HEK293 (cell line): ENCODE results near the gene PIP4K2C.

Experiments used
- CTCF ChIA-PET: fragments of 350-600 bp; formaldehyde crosslinking; extraction: SDS; loops from one replicate; lab custom pipeline; 2021; ENCODE audit warnings: antibody characterized with exemption; lab: Yijun Ruan, JAX
- POLR2A ChIA-PET: fragments of 300-600 bp; formaldehyde crosslinking; extraction: SDS; loops from one replicate; lab custom pipeline; 2020; ENCODE audit warnings: antibody characterized with exemption, inconsistent platforms; lab: Yijun Ruan, JAX
- H3K27ac ChIP-seq: fragments of 200-500 bp; sonication (Bioruptor generic); 2 replicates; pipeline ENCODE4 v1.5.1; 2014; ENCODE audit warnings: low read depth, low read length, control low read depth, inconsistent platforms; ENCODE audit errors: extremely low read depth
- H3K36me3 ChIP-seq, 2 experiments: fragments of 200-500 bp in 1 of 2; sonication (Bioruptor generic) in 1 of 2; 1 replicate in 1 of 2; 2 replicates in 1 of 2; pipeline ENCODE4 v1.5.1; 2014 to 2017; ENCODE audit warnings: inconsistent platforms in 2 of 2, low read length in 2 of 2; ENCODE audit not compliant: control insufficient read depth in 2 of 2, insufficient read depth in 1 of 2
- H3K4me1 ChIP-seq: fragments of 200-500 bp; sonication (Bioruptor generic); 2 replicates; pipeline ENCODE4 v1.5.1; 2014; ENCODE audit warnings: mild to moderate bottlenecking, low read length, inconsistent platforms; ENCODE audit not compliant: control insufficient read depth, insufficient read depth
- H3K4me3 ChIP-seq: 2 replicates; pipeline ENCODE4 v1.5.1; 2011; ENCODE audit warnings: low read depth, mild to moderate bottlenecking, control low read depth, low read length, moderate library complexity
- H3K9me3 ChIP-seq: fragments of 200-500 bp; sonication (Bioruptor generic); 2 replicates; pipeline ENCODE4 v1.5.1; 2014; ENCODE audit warnings: low read depth, low read length, inconsistent platforms; ENCODE audit not compliant: control insufficient read depth, insufficient read depth
- GLIS2 ChIP-seq: fragments of 450-650 bp; formaldehyde crosslinking; IDR thresholded peaks from 2 replicates; pipeline ENCODE4 v1.5.1; 2016; ENCODE audit warnings: missing biosample characterization, missing genetic modification characterization
- HOXA7 ChIP-seq: sonication (generic); formaldehyde crosslinking; IDR thresholded peaks from 2 replicates; pipeline ENCODE4 v1.8.1; 2022; ENCODE audit warnings: missing genetic modification reagents, borderline replicate concordance
- SALL2 ChIP-seq: fragments of 450-650 bp; formaldehyde crosslinking; IDR thresholded peaks from 2 replicates; pipeline ENCODE4 v1.5.0; 2017; ENCODE audit warnings: missing biosample characterization, mild to moderate bottlenecking, missing genetic modification characterization, borderline replicate concordance
- SP3 ChIP-seq: fragments of 450-650 bp; formaldehyde crosslinking; IDR thresholded peaks from 2 replicates; pipeline ENCODE4 v1.5.1; 2016; ENCODE audit warnings: missing biosample characterization, missing genetic modification characterization
- YY1 ChIP-seq: fragments of 450-650 bp; formaldehyde crosslinking; IDR thresholded peaks from 2 replicates; pipeline ENCODE4 v1.5.1; 2018; ENCODE audit warnings: missing biosample characterization, missing genetic modification characterization
- ZBTB17 ChIP-seq: fragments of 450-650 bp; formaldehyde crosslinking; IDR thresholded peaks from 2 replicates; pipeline ENCODE4 v1.5.1; 2016; ENCODE audit warnings: missing biosample characterization, missing genetic modification characterization
- ZBTB7A ChIP-seq: fragments of 450-650 bp; formaldehyde crosslinking; IDR thresholded peaks from 2 replicates; pipeline ENCODE4 v1.5.1; 2016; ENCODE audit warnings: low read depth, missing biosample characterization, missing genetic modification characterization
- ZNF133 ChIP-seq: fragments of 450-650 bp; formaldehyde crosslinking; IDR thresholded peaks from 2 replicates; pipeline ENCODE4 v1.5.1; 2016; ENCODE audit warnings: missing biosample characterization, missing genetic modification characterization
- ZNF2 ChIP-seq: fragments of 450-650 bp; formaldehyde crosslinking; IDR thresholded peaks from 2 replicates; pipeline ENCODE4 v1.5.1; 2016; ENCODE audit warnings: missing biosample characterization, missing genetic modification characterization
- ZNF23 ChIP-seq: fragments of 450-650 bp; formaldehyde crosslinking; IDR thresholded peaks from 2 replicates; pipeline ENCODE4 v1.5.1; 2016; ENCODE audit warnings: missing biosample characterization, missing genetic modification characterization, borderline replicate concordance
- ZNF248 ChIP-seq: fragments of 450-650 bp; formaldehyde crosslinking; IDR thresholded peaks from 2 replicates; pipeline ENCODE4 v1.5.1; 2017; ENCODE audit warnings: missing biosample characterization, missing genetic modification characterization
- ZNF335 ChIP-seq: fragments of 450-650 bp; formaldehyde crosslinking; conservative IDR thresholded peaks from 2 replicates; pipeline ENCODE4 v1.5.1; 2016; ENCODE audit warnings: missing biosample characterization, missing genetic modification characterization
- ZNF366 ChIP-seq: fragments of 450-650 bp; formaldehyde crosslinking; conservative IDR thresholded peaks from 2 replicates; pipeline ENCODE4 v1.5.1; 2016; ENCODE audit warnings: missing biosample characterization, missing genetic modification characterization
- ZNF398 ChIP-seq: fragments of 450-650 bp; formaldehyde crosslinking; IDR thresholded peaks from 2 replicates; pipeline ENCODE4 v1.5.1; 2017; ENCODE audit warnings: missing biosample characterization, missing genetic modification characterization
- ZNF433 ChIP-seq: fragments of 450-650 bp; formaldehyde crosslinking; IDR thresholded peaks from 2 replicates; pipeline ENCODE4 v1.5.1; 2016; ENCODE audit warnings: missing biosample characterization, missing genetic modification characterization, low read depth
- ZNF629 ChIP-seq: fragments of 450-650 bp; formaldehyde crosslinking; IDR thresholded peaks from 2 replicates; pipeline ENCODE4 v1.5.1; 2017; ENCODE audit warnings: missing biosample characterization, missing genetic modification characterization
- ZNF701 ChIP-seq: fragments of 450-650 bp; formaldehyde crosslinking; IDR thresholded peaks from 2 replicates; pipeline ENCODE4 v1.5.1; 2016; ENCODE audit warnings: missing biosample characterization, missing genetic modification characterization
- ZNF785 ChIP-seq: fragments of 450-650 bp; formaldehyde crosslinking; IDR thresholded peaks from 2 replicates; pipeline ENCODE4 v1.5.1; 2016; ENCODE audit warnings: missing biosample characterization, missing genetic modification characterization
- ZNF843 ChIP-seq: fragments of 450-650 bp; formaldehyde crosslinking; IDR thresholded peaks from 2 replicates; pipeline ENCODE4 v1.5.1; 2016; ENCODE audit warnings: missing biosample characterization, missing genetic modification characterization
- ZSCAN30 ChIP-seq: fragments of 450-650 bp; IDR thresholded peaks from 2 replicates; pipeline ENCODE4 v1.5.1; 2018; ENCODE audit warnings: missing biosample characterization, mild to moderate bottlenecking, missing genetic modification characterization, moderate library complexity
- ZXDB ChIP-seq: fragments of 450-650 bp; formaldehyde crosslinking; IDR thresholded peaks from 2 replicates; pipeline ENCODE4 v1.5.1; 2016; ENCODE audit warnings: missing biosample characterization, missing genetic modification characterization
- TF ChIP-seq, protein P1 (sequence below): fragments of 450-650 bp; formaldehyde crosslinking; IDR thresholded peaks from 2 replicates; pipeline ENCODE4 v1.5.1; 2016; ENCODE audit warnings: missing biosample characterization, missing genetic modification characterization
- TF ChIP-seq, protein P2 (sequence below): IDR thresholded peaks from 2 replicates; pipeline ENCODE4 v1.6.1; 2011; ENCODE audit warnings: mild to moderate bottlenecking, low read depth, low read length, borderline replicate concordance

PIP4K2C gene

GRCh38 chr12:57603815-57604453 lies 12.9 kb downstream of the PIP4K2C start (continued):
- TF ChIP-seq ZBTB17 (tag by site-specific recombination) (peak; percentile 66), ZSCAN30 (no peak), ZNF335 (tag by site-specific recombination) (peak; percentile 22; the same call in 1 of the 2 replicates), ZNF2 (tag by site-specific recombination) (0 out of 2 replicates have a peak, but pooled peaks have one; percentile 27), SP3 (tag by site-specific recombination) (peak; percentile 17), ZNF398 (tag by site-specific recombination) (peak; percentile 54; the same call in 1 of the 2 replicates)
- TF ChIP-seq, protein P1, sequence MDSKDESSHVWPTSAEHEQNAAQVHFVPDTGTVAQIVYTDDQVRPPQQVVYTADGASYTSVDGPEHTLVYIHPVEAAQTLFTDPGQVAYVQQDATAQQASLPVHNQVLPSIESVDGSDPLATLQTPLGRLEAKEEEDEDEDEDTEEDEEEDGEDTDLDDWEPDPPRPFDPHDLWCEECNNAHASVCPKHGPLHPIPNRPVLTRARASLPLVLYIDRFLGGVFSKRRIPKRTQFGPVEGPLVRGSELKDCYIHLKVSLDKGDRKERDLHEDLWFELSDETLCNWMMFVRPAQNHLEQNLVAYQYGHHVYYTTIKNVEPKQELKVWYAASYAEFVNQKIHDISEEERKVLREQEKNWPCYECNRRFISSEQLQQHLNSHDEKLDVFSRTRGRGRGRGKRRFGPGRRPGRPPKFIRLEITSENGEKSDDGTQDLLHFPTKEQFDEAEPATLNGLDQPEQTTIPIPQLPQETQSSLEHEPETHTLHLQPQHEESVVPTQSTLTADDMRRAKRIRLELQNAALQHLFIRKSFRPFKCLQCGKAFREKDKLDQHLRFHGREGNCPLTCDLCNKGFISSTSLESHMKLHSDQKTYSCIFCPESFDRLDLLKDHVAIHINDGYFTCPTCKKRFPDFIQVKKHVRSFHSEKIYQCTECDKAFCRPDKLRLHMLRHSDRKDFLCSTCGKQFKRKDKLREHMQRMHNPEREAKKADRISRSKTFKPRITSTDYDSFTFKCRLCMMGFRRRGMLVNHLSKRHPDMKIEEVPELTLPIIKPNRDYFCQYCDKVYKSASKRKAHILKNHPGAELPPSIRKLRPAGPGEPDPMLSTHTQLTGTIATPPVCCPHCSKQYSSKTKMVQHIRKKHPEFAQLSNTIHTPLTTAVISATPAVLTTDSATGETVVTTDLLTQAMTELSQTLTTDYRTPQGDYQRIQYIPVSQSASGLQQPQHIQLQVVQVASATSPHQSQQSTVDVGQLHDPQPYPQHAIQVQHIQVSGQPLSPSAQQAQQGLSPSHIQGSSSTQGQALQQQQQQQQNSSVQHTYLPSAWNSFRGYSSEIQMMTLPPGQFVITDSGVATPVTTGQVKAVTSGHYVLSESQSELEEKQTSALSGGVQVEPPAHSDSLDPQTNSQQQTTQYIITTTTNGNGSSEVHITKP, result peak; percentile 64

- H3K27ac ChIP-seq, result peak within 1 kb of the TSS; percentile 62
- CTCF ChIA-PET, result interaction anchor here (1.0 to 2.1 kb wide), 2 partner anchors 18 to 21 kb away, joined by 4 to 7 read pairs; no protein-coding TSS in a partner anchor
- peaks cover 8% of the 10 kb centered on the region; the same call in 1 of the 2 replicates for H3K4me1 ChIP-seq
- POLR2A ChIA-PET, result interaction anchor here (1.0 to 2.0 kb wide), 4 partner anchors 11 to 61 kb away, joined by 3 to 7 read pairs (median 3); partner anchors contain the start of gene DCTN2
- H3K36me3 ChIP-seq, result peaks cover 0 to 55% of the 10 kb centered on the region in 2 experiments
- no peaks in the 10 kb centered on the region for H3K9me3 ChIP-seq
- H3K4me3 ChIP-seq, result peak within 1 kb of the TSS; percentile 52
- peak; percentile 57 for TF ChIP-seq ZXDB (tag by site-specific recombination)
- TF ChIP-seq ZNF433 (tag by site-specific recombination), result no peak
- no peak for TF ChIP-seq ZSCAN30
- TF ChIP-seq, protein P1, result peak; percentile 79
- TF ChIP-seq, protein P2, sequence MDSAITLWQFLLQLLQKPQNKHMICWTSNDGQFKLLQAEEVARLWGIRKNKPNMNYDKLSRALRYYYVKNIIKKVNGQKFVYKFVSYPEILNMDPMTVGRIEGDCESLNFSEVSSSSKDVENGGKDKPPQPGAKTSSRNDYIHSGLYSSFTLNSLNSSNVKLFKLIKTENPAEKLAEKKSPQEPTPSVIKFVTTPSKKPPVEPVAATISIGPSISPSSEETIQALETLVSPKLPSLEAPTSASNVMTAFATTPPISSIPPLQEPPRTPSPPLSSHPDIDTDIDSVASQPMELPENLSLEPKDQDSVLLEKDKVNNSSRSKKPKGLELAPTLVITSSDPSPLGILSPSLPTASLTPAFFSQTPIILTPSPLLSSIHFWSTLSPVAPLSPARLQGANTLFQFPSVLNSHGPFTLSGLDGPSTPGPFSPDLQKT, result no peak
- TF ChIP-seq HOXA7, result no peak
- no peak for TF ChIP-seq ZNF23 (tag by site-specific recombination)
- no peak for TF ChIP-seq ZNF785 (tag by site-specific recombination)
- TF ChIP-seq GLIS2 (tag by site-specific recombination), result peak; percentile 16; the same call in 1 of the 2 replicates
- TF ChIP-seq SALL2 (tag by site-specific recombination), result no peak
- TF ChIP-seq ZBTB7A, result peak; percentile 86
- peak; percentile 93 for TF ChIP-seq ZNF398 (tag by site-specific recombination)
- no peak for TF ChIP-seq ZNF701
- no peak for TF ChIP-seq ZNF366 (tag by site-specific recombination)
- no peak for TF ChIP-seq ZNF133 (tag by site-specific recombination)
- TF ChIP-seq ZNF248 (tag by site-specific recombination), result no peak
- peak; percentile 84 for TF ChIP-seq YY1 (tag by site-specific recombination)
- no peak for TF ChIP-seq ZNF843 (tag by site-specific recombination)
- TF ChIP-seq ZNF629 (tag by site-specific recombination), result 0 out of 2 replicates have a peak, but pooled peaks have one; percentile 34
Measured at GRCh38 chr12:57604454-57604991, 13.5 kb downstream of the PIP4K2C start, which contains the start of gene DTX3. DTX3 (plus strand) TSS chr12:57604824; CDS start chr12:57606518, 1,694 bp downstream.
